Measurements from ENCODE around the gene ARPC4. TPM values are rescaled to one million over a fixed set of nuclear protein-coding genes. Genes with fewer than 3 reads are reported as not detected.

The ARPC4 gene
- polyA plus RNA-seq, 3 donors from 2014 or later: 378 to 470 (median 428) TPM

- DNase-seq: no peak
- peaks cover 0 to 10% (median 6%) of the 10 kb centered on the region in 3 donors for H3K36me3 Mint-ChIP-seq
- H3K4me1 Mint-ChIP-seq: peaks cover 0 to 2% of the 10 kb centered on the region in 2 donors
- no peak overlapping the region for H3K4me3 Mint-ChIP-seq
- peaks cover 0 to 3% (median 0%) of the 10 kb centered on the region in 3 donors for H3K27me3 Mint-ChIP-seq (ENCODE audit: low read depth in 3 of 3)
- no peak overlapping the region for H3K27ac Mint-ChIP-seq
- no peaks in the 10 kb centered on the region for H3K9me3 Mint-ChIP-seq
Measured at GRCh38 chr3:9820946-9821345, 28.1 kb downstream of the ARPC4 start.

DNA sequence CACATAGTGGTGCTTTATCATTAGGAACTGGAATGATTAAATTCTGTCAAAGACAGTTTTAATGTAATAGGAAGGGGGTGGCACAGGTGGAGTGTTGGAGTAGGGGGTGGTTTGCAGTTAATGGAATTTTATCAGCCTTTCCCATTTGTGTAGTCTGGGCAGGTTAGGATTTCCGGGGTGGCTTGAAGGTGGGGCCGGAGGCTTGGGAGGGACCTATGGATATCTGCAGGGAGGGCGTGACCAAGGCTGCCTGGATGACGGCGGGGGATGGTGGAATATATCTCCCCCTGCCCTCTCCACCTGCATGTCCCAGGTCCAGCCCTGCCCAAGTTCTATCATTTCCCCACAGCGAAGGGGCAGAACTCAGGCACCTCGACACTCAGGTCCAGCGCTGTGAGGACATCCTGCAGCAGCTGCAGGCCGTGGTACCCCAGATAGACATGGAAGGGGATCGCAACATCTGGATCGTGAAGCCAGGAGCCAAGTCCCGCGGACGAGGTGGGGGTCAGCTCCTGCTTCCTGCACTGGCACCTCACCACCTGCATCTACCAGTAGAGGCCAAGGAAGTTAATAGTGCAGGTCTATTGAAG is 32.7 kb downstream of the ARPC4 start:
- no peak overlapping the region for H3K4me3 Mint-ChIP-seq
- no peaks in the 10 kb centered on the region for H3K9me3 Mint-ChIP-seq
- H3K4me1 Mint-ChIP-seq: peaks cover 0 to 5% of the 10 kb centered on the region in 2 donors
- peaks cover 0 to 3% (median 0%) of the 10 kb centered on the region in 3 donors for H3K27me3 Mint-ChIP-seq (ENCODE audit: low read depth in 3 of 3)
- no peak overlapping the region for H3K27ac Mint-ChIP-seq
- peaks cover 0 to 6% (median 0%) of the 10 kb centered on the region in 3 donors for H3K36me3 Mint-ChIP-seq
- no peak for DNase-seq

DNA sequence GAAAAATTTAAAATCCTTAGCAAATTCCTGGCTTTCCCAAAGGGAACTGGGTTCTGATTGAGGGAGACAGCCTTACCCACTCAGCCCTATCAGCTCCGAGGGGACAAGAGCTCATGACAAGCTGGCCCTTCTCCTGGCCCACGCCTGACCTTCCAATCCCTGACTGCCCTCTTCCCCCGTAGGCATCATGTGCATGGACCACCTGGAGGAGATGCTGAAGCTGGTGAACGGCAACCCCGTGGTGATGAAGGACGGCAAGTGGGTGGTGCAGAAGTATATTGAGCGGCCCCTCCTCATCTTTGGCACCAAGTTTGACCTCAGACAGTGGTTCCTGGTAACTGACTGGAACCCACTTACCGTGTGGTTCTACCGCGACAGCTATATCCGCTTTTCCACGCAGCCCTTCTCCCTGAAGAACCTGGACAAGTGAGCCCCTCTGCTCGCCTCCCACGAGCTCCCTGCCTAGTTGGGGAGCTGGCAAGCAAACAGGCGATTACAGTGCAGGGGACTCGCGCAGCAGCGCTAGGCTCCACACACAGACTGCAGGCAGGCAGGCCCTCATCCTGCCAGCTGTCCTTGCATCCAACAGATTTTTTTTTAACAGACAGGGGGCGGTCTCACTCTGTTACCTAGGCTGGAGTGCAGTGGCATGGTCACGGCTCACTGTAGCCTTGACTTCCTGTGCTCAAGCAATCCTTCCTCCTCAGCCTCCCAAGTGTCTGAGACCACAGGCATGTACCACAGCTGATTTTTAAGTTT is 34.1 kb downstream of the ARPC4 start:
- Mint-ChIP-seq H3K27ac (no peak overlapping the region), H3K27me3 (ENCODE audit: low read depth in 3 of 3) (peaks cover 0 to 2% (median 0%) of the 10 kb centered on the region in 3 donors), H3K4me3 (no peak overlapping the region), H3K9me3 (no peaks in the 10 kb centered on the region), H3K36me3 (peaks cover 0 to 12% (median 0%) of the 10 kb centered on the region in 3 donors), H3K4me1 (peaks cover 8% of the 10 kb centered on the region in 2 donors)
- DNase-seq: peak; percentile 24 to 38 (median 26)

DNA sequence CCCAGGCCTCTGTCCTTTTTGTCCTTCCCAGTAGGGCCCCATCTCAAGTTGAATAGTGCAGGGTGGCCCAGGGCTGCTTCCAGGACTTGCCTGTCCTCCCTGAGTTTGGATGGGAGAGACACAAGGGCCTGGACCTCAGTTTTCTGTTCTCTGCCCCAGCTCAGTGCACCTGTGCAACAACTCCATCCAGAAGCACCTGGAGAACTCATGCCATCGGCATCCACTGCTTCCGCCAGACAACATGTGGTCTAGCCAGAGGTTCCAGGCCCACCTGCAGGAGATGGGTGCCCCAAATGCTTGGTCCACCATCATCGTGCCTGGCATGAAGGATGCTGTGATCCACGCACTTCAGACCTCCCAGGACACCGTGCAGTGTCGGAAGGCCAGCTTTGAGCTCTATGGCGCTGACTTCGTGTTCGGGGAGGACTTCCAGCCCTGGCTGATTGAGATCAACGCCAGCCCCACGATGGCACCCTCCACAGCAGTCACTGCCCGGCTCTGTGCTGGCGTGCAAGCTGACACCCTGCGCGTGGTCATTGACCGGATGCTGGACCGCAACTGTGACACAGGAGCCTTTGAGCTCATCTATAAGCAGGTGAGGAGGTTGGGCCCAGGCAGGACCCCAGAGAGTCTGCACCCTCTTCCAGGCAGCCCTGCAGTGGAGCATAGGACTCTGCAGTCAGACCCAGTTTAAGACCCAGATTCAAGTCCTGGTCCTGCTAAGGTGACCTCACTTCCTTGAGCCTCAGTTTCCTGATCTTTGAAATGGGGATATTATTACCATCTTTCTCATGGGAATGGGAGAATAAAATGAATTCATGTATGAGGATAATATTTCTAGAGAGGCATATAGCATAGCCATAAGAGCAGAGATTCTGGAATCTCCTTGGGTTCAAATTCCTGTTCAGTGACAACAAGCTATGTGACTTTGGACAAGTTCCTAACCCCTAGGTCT is 36.2 kb downstream of the ARPC4 start:
- Mint-ChIP-seq H3K27ac (no peak overlapping the region), H3K27me3 (ENCODE audit: low read depth in 3 of 3) (no peaks in the 10 kb centered on the region), H3K9me3 (no peaks in the 10 kb centered on the region), H3K4me1 (peaks cover 6 to 8% of the 10 kb centered on the region in 2 donors), H3K36me3 (peaks cover 0 to 17% (median 1%) of the 10 kb centered on the region in 3 donors), H3K4me3 (no peak overlapping the region)
- no peak for DNase-seq

GRCh38 chr3:9831253-9831652 is 38.4 kb downstream of the ARPC4 start:
- H3K27ac Mint-ChIP-seq: peak overlapping the region in 4 of 6 donors; percentile 6 to 47 (median 22)
- peaks cover 0 to 1% (median 0%) of the 10 kb centered on the region in 6 donors for H3K9me3 Mint-ChIP-seq
- H3K4me1 Mint-ChIP-seq: peaks cover 6 to 8% of the 10 kb centered on the region in 2 donors
- no peak overlapping the region for H3K4me3 Mint-ChIP-seq
- no peak for DNase-seq
- H3K36me3 Mint-ChIP-seq: peaks cover 0 to 20% (median 3%) of the 10 kb centered on the region in 3 donors
- no peaks in the 10 kb centered on the region for H3K27me3 Mint-ChIP-seq (ENCODE audit: low read depth in 3 of 3)

- H3K27me3 Mint-ChIP-seq (ENCODE audit: low read depth in 3 of 3): no peaks in the 10 kb centered on the region
- DNase-seq: no peak
- peaks cover 0 to 1% (median 0%) of the 10 kb centered on the region in 6 donors for H3K9me3 Mint-ChIP-seq
- H3K36me3 Mint-ChIP-seq: peaks cover 0 to 23% (median 3%) of the 10 kb centered on the region in 3 donors
- peaks cover 4 to 8% of the 10 kb centered on the region in 2 donors for H3K4me1 Mint-ChIP-seq
- H3K4me3 Mint-ChIP-seq: no peak overlapping the region
- no peak overlapping the region for H3K27ac Mint-ChIP-seq
Measured at GRCh38 chr3:9833078-9833477, 40.2 kb downstream of the ARPC4 start.

- H3K4me1 Mint-ChIP-seq: peaks cover 4 to 8% of the 10 kb centered on the region in 2 donors
- peaks cover 3 to 23% (median 4%) of the 10 kb centered on the region in 3 donors for H3K36me3 Mint-ChIP-seq
- H3K9me3 Mint-ChIP-seq: peaks cover 0 to 1% (median 0%) of the 10 kb centered on the region in 6 donors
- H3K27me3 Mint-ChIP-seq (ENCODE audit: low read depth in 3 of 3): no peaks in the 10 kb centered on the region
- peak overlapping the region in 1 of 6 donors; percentile 22 for H3K27ac Mint-ChIP-seq
- no peak overlapping the region for H3K4me3 Mint-ChIP-seq
- no peak for DNase-seq
Measured at GRCh38 chr3:9834520-9835380, 41.9 kb downstream of the ARPC4 start.

GRCh38 chr3:9837701-9838582 is 45.1 kb downstream of the ARPC4 start:
- Mint-ChIP-seq H3K4me3 (no peak overlapping the region), H3K27me3 (ENCODE audit: low read depth in 3 of 3) (no peaks in the 10 kb centered on the region), H3K9me3 (peaks cover 0 to 1% (median 0%) of the 10 kb centered on the region in 6 donors), H3K4me1 (peaks cover 13% of the 10 kb centered on the region in 2 donors), H3K36me3 (peaks cover 3 to 34% (median 13%) of the 10 kb centered on the region in 3 donors), H3K27ac (peak overlapping the region in 1 of 6 donors; percentile 50)
- DNase-seq: no peak

DNA sequence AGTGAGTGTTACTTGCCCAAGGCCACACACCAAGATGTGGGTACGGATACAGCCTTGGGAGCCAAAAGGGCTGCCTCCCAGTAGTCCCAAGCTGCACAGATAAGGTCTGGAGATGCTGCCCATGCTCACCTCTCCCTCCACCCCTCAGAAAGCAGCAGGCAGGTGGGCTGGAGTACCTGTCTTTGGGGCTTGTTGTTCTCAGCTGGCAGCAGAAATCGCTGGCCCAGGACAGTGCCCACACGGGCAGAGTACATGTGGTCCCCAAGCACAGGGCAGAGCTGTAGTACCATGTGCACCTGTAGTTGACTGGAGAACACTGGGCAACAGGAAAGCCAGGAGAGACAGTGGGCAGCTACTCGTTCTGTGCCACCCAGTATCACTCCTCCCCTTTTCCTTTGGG is 46.0 kb downstream of the ARPC4 start:
- DNase-seq: no peak
- H3K4me3 Mint-ChIP-seq: no peak overlapping the region
- H3K4me1 Mint-ChIP-seq: peaks cover 22% of the 10 kb centered on the region in 2 donors
- H3K27me3 Mint-ChIP-seq (ENCODE audit: low read depth in 3 of 3): peaks cover 0 to 2% (median 2%) of the 10 kb centered on the region in 3 donors
- peaks cover 3 to 34% (median 13%) of the 10 kb centered on the region in 3 donors for H3K36me3 Mint-ChIP-seq
- peak overlapping the region in 2 of 6 donors; percentile 17 to 46 for H3K27ac Mint-ChIP-seq
- H3K9me3 Mint-ChIP-seq: peaks cover 0 to 1% (median 0%) of the 10 kb centered on the region in 6 donors

- Mint-ChIP-seq H3K9me3 (no peaks in the 10 kb centered on the region), H3K27me3 (ENCODE audit: low read depth in 3 of 3) (peaks cover 0 to 4% (median 3%) of the 10 kb centered on the region in 3 donors), H3K4me3 (no peak overlapping the region), H3K36me3 (peaks cover 0 to 29% (median 13%) of the 10 kb centered on the region in 3 donors), H3K27ac (peak overlapping the region in 2 of 6 donors; percentile 7 to 8), H3K4me1 (peaks cover 29 to 30% of the 10 kb centered on the region in 2 donors)
- DNase-seq: no peak
Measured at GRCh38 chr3:9841015-9841414, 48.1 kb downstream of the ARPC4 start.

DNA sequence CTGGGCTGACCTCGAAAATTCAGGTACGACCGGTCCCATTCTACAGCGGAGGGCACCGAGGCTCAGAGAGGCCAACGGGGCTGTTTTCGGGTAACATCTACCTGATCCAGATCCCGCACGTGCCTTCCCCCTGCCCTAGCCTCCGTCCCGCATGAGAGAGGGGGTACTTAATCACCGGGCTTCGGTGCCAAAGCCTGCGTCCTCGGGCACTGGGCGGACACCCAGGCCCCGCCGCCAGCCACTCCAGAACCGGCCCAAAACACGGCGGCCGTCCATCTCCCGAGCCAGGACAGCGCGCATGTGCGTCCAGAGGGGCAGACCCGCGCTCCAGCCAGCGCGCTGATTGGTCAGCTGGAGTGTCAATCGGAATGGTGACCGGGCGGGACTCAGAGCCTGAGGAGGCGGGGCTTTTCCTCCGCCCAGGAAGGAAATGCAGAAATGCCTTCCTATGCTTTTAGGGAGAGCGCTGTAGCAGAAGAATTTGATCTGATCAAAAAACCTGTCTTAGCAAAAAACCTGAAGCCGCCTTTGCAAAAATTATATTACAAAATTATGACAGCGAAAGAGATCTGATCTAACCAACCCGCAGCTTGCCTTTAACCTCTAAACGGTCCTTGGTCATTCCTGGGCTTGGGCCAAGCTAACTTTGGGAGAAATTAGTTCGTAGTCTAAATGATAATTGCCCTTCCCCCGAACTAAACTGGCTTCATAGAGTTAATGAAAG is 51.0 kb downstream of the ARPC4 start, which contains the start of gene RPUSD3:
TSS of gene RPUSD3 (minus strand) at position 294 of the 724 bp plus-strand sequence. CDS start at position 276, 18 bp downstream.
- H3K9me3 Mint-ChIP-seq: no peaks in the 10 kb centered on the region
- H3K27me3 Mint-ChIP-seq (ENCODE audit: low read depth in 3 of 3): peaks cover 0 to 4% (median 3%) of the 10 kb centered on the region in 3 donors
- peaks cover 0 to 23% (median 9%) of the 10 kb centered on the region in 3 donors for H3K36me3 Mint-ChIP-seq
- peaks cover 31 to 34% of the 10 kb centered on the region in 2 donors for H3K4me1 Mint-ChIP-seq
- DNase-seq: peak; percentile 95 to 97 (median 96)
- peak within 1 kb of the TSS; percentile 95 to 98 (median 97) for H3K4me3 Mint-ChIP-seq
- H3K27ac Mint-ChIP-seq: peak within 1 kb of the TSS; percentile 86 to 95 (median 94)

All from immature natural killer cell (primary cell).